Measurements from ENCODE around the gene SNORC.
"Not testable (repeated sequence)": the region's sequence is repeated elsewhere in the genome, so short reads cannot be mapped to it uniquely, and the experiment has no call there.

Gene SNORC

DNA sequence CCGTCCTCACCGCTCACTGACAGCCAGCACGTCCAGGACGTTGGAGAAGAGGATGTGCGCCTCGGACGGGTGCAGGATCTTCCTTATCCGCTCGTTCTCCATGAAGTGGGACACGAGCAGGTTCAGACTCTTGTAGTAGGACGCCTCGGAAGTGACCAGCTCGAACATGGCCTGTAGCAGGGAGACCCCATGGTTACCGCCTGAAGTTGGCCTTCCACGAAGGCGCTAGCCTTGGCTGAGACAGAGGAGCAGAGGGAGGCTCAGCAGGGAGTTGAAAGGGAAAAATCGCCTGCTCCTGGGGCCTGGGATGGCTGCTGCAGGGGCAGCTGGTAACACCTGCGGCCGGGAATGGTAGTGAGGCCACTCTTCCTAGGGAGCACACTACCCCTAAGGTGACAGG is 24.7 kb downstream of the SNORC start:
- no peak for FAIRE-seq
- DNase-seq (ENCODE audit: insufficient read length, low spot score) = no peak

DNA sequence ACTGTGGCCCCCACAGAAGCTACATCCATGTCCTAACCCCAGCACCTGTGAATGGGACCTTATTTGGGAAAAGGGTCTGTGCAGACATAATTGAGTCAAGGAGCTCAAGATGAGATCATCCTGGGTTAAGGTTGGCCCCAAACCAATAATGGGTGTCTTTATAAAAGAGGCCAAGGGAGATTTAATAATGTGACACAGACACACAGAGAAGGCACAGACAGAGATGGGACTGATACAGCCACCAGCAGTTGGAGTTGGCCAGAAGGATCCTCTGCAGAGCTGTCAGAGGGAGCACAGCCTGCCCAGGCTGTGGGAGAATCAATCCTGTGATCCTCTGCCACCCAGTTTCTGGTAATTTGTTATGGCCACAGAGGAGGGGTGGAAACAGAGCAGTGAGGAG is 26.0 kb downstream of the SNORC start:
- DNase-seq (ENCODE audit: insufficient read length, low spot score) (no peak), FAIRE-seq (no peak)

DNA sequence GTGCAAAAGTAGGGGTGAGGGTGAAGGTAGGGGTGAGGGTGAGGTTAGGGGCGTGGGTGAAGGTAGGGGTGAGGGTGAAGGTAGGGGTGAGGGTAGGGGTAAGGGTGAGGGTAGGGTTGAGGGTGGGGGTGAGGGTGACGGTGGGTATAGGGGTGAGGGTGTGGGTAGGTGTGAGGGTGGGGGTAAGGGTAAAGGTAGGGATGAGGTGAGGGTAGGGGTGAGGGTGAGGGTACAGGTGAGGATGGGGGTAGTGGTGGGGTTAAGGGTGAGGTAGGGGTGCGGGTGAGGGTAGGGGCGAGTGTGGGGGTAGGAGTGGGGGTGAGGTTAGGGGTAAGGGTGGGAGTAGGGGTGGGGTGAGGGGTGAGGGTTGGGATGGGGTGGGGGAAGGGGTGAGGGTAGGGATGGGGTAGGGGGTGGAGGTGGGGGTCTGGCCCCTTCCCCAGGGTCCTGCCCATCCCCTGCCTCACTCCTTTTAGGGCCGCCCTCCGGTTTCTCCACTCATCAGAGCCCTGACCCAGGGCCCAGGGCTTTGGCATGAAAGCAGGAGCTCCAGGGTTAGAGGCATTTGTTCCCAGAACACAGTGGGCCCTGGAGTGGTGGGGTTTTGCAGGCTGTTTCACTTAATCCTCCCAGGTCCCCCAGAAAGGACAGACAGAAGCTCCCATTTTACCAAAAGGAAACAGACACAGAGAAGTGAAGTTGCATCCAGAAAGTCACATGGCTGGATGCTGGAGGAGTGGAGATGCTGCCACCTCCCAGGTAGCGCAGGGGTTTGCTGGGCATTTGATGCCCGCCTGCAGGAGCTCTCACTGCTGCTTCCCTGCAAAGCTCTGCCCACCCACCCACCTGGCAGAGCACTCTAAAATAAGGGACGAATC is 26.9 kb downstream of the SNORC start:
- DNase-seq (ENCODE audit: insufficient read length, low spot score) = no peak
- no peak for FAIRE-seq

DNA sequence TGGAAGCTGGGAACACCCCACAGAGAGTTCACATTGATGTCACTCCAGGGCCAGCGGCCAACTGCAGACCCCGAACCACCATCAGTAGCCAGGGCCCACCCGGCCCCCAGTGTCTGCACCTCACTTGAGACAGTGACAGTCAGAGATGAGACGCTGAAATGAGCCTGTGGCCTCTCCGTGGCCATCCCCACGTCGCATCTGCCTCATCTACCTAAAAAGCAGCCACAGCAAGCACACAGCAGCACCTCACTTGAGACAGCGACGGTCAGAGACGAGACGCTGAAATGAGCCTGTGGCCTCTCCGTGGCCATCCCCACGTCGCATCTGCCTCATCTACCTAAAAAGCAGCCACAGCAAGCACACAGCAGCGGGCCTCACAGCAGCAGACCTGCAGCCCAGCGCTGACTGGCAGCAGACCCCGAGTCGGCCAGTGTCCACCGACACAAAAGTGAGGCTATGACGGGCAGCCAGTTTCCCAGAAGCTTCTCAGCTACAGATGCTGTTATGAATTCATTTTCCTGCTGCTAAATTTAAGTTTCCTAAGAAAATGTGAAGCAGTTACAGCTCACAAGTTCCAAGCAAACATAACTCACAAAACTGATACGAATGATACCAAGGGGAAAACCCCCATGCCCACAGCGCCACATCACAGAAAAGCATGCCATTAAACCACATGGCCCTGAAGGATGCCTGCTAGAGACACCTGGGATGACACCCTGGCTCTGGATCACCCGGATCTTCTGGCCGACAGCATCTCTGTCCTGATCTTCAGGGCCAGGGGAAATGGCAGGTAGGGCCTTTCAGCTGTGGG is 27.7 kb downstream of the SNORC start:
- DNase-seq (ENCODE audit: insufficient read length, low spot score) (no peak), FAIRE-seq (no peak)

DNA sequence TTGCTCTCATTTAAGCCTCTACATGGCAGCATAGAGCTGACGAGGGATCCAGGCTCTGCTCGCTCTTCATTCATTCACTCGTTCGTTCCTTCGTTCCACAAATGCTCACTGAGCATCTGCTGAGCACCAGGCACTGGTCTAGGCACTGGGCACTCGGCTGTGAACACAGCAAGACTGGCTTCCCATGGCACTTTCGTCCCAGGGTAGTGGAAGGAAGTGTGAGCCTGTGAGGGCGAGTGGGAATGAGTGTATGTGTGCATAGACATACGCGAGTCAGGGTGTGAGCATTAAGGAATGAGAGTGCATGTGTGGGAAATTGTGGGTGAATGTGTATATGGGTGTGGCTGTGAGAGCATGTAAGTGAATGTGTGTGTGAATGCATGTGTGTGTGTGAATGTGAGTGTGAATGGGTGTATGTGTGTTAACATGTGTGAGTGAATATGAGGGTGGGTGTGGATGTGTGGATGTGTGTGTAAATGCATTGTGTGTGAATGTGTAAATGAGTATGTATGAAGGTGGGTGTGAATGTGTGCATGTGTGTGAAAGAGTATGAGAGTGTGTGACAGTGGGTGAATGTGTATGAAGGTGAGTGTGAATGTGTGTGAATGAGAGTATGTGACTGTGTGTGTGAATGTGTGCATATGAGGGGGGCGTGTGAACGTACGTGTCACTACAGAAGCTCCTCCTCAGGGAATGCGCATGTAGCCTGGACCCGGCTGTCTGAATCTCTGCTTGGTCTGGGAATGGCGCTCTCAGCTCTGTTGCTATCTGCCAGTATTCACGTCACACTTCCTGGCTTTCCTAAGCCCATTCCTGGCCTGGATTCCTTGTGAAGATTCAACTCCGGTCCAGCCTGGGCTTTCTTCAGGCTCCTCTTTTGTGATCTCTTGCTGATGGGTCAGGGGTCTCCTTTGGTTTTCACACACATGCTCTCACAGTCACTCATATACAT is 28.8 kb downstream of the SNORC start:
- DNase-seq (ENCODE audit: insufficient read length, low spot score) = no peak
- FAIRE-seq = no peak

DNA sequence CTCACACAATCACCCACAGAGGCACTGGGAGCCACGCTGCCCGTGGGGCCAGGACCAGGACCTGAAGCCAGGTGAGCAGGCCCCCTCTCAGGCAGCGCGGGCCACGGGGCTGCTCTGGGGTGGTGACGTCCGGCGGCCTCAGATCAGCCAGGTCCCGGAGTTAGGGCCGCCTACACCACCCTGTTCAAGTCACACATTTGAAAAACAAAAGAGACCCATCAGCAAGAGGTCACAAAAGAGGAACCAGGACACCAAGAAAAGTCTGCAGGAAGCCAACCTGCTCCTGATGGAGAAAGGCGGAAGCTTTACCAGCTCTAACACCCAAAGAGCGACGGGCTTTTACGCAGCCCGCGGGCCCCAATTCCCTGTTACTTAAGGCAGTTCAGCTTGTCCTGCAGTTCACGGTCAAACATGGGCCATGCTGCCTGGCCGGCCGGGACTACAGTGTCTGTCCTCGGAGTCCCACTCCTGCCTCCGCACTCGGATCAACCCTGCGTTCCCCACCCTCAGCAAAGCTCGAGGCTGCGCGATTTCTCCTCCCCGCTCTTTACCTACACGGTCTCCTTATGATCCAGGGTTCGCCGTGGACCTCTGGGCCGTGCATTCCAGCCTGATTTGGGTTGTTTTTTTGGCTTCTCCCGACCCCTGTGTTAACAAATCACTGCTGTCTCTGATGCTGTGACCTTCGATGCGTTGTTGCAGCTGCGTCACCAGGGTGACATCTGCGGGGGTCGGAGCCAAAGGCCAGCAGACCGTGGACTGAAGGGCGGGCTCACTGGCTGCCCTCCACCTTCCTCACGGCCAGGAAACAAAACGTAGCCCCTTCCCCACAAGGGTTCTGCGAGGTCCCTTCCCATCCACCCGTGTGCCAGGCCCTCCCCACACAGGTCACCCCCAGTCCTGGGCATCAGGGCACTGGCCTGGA is 31.0 kb downstream of the SNORC start:
- DNase-seq (ENCODE audit: insufficient read length, low spot score) (no peak), FAIRE-seq (no peak)

DNA sequence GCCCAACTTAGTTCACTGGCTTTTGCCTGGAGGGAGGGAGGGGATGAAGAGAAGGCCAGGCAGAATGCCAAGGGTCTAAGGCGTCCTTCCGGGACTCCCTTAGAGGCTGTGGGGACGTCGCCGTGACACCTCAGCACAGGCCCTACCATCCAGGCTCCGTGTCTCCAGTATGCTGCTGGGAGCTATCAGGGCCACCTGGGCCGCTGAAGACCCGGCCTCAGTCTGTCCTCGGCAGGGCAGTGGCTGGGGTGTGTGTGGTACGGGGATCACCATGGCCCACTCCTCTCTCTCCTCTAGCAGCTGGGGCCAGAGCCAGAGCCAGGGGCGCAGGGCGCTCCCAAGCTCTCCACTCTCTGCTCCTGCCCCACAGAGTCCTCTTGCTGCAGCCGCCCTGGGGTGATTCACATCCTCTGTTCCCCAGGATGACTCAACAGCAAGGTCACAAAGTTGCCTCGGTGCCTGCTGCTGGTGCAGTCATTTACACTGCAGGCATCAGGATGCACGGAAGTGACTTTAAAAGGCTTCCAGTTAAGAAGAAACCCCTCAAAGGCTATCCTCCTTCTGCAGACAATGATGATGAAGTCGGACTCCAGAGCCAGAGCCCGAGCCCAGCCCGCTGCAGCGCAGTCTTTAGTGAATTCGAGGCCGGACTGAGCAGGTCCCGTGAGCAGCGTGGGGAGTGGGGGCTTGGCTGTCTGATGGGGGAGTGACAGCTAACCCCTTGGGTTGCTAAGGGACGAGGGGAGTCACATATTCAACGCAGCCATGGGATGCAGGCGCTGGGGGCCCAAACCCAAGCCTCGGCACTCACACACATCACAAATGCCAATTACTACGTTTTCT is 31.9 kb downstream of the SNORC start:
- FAIRE-seq = no peak
- no peak for DNase-seq (ENCODE audit: insufficient read length, low spot score)

DNA sequence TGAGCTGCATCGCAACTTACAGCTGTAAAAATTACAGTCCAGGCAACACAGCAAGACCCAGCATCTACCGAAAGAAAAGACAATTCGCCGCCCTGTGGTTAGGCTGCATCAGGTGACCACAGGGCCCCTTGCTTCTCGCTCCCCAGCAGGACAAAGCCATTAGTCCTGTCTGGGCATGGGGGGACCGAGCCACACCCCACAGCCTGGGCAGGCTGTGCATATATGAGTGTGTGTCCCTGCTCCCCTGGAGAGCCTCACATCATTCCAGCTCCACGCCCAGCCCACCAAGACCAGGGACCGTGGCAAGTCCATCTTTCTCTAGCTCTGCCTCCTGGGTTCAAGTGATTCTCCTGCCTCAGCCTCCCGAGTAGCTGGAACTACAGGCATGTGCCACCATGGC is 33.9 kb downstream of the SNORC start:
- FAIRE-seq = no peak

DNA sequence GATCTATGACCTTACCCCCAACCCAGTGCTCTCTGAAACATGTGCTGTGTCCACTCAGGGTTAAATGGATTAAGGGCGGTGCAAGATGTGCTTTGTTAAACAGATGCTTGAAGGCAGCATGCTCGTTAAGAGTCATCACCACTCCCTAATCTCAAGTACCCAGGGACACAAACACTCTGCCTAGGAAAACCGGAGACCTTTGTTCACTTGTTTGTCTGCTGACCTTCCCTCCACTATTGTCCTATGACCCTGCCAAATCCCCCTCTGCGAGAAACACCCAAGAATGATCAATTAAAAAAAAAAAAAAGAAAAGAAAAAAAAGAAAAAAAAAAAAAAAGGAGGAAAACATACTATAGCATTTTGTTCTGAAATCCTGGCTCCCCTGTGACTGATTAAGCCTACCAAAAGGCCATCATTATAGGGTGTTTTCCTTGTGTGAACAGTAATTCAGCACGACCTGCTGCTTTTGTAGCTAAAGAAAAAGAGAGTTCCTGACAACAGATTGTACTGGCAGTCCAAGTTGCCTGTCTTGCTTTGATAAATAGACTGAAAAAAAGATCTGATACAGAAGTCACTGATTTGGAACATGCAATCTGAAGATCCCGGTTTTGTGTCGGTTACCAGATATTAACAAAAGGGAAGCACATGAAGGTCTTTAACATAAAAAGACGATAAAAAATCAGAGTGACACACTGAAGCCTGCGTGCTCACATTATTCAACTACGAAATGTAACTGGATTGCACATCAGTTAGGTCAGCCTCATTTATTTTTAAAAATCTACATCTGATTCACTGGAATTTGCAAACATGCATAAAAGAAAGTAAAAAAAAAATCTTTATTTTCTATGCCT is 37.0 kb downstream of the SNORC start:
- DNase-seq (ENCODE audit: insufficient read length, low spot score) = not testable (repeated sequence)

More for the DNA sequence above, 33.9 kb downstream of the SNORC start:
- DNase-seq (ENCODE audit: insufficient read length, low spot score) = no peak

DNA sequence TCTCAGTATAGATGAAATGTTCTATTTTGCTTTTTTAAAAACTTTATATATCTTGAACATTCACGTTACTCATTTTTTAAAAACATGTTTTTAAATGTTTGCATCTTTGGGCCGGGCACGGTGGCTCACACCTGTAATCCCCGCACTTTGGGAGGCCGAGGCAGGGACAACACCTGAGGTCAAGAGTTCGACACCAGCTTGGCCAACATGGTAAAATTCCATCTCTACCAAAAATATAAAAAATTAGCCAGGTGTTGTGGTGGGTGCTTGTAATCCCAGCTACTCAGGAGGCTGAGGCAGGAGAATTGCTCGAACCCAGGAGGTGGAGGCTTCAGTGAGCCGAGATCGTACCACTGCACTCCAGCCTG is 37.6 kb downstream of the SNORC start:
- FAIRE-seq; DNase-seq (ENCODE audit: insufficient read length, low spot score): not testable (repeated sequence)

More for the DNA sequence above, 37.0 kb downstream of the SNORC start:
- FAIRE-seq = not testable (repeated sequence)

DNA sequence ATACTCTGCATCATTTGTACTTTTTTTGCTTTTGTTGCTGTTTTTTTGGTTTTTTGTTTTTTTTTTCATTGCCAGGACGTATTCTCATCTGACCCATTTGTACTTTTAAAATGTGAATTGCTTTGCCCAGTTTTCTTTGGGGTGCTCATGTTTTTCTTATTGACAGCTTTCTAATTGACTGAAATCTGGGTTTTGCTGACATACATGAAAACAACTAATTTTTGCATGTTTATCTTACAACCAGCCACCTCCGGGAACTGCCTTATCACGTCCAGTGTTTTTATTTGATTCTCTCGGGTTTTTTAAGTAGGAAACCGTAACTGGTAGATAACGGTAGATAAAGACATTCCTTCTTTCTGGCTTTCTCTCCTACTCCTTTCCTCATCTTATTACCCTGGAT is 38.6 kb downstream of the SNORC start:
- FAIRE-seq (no peak), DNase-seq (ENCODE audit: insufficient read length, low spot score) (no peak)

DNA sequence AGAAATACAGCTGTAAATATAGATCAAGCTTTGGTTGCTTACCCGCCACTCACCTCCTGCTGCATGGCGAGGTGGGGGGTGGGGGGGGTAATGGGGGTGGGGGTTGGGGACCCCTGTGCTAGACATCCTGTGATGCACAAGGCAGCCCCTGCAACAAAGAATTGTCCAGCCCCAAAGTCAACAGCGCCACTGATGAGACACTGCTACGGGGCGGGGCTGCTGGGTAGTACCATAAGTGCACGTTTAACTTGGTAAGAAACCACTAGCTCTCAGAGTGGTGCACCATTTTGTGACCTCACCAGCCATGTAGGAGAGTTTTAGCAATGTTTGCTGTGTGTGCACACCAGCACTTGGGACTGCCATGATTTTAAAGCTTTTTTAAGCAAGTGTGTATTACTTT is 40.3 kb downstream of the SNORC start:
- no peak for DNase-seq (ENCODE audit: insufficient read length, low spot score)
- FAIRE-seq = no peak

DNA sequence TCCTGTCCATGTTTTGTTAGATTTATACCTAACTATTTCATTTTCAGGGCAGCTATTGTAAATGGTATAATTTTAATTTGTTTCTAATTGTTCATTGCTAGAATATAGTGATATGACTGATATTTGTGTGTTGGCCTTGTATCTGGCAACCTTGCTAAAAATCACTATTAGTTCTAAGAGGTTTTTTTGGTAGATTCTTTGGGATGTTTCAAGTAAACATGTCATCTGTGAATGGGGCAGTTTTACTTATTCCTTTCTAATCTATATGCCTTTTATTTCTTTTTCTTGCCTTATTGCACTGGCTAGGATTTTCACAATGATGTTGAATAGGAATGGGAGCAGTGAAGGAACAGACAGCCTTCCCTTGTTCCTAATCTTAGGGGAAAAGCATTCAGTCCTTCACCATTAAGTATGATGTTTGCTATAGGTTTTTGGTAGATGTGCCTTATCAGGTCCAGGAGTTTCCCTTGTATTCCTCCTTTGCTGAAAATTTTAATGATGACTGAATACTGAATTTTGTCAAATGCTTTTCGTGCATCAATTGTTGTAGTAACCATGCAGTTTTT is 41.7 kb downstream of the SNORC start:
- DNase-seq (ENCODE audit: insufficient read length, low spot score) (no peak), FAIRE-seq (no peak)

DNA sequence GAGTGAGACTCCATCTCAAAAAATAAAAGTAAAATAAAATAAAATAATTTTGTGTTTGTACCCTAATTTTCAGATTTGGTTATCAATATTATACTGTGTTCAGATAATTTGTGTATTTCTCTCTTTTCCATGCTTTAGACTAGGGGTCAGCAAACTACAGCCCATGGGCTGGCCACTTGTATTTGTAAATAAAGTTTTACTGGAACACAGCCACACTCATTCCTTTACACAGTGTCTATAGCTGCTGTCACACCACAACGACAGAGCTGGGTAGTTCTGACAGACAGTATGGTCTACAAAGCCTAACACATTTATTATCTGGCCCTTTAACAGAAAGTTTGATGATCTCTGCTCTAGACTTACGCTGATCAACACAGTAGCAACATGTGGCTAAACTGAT is 43.8 kb downstream of the SNORC start:
- FAIRE-seq = no peak

DNA sequence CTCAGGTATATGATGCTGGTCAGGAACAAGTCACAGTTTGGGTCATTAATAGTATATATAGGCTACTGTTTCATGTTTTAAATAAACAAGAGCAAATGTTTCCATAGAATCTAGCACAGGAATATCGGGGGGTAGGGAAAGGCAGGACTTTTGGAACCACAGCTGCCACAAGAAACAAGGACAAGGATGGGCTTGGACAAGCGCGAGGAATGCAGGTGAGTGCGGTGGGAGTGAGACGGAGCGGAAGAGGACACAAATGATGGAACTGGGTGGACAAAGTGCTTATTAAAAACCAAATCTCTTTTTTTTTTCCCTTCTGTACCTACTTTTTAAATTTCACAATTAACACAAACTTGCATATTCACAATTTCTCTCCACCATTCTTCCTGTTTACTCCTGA is 49.1 kb downstream of the SNORC start:
- DNase-seq (ENCODE audit: insufficient read length, low spot score) (no peak), FAIRE-seq (no peak)

More for the DNA sequence above, 43.8 kb downstream of the SNORC start:
- no peak for DNase-seq (ENCODE audit: insufficient read length, low spot score)

DNA sequence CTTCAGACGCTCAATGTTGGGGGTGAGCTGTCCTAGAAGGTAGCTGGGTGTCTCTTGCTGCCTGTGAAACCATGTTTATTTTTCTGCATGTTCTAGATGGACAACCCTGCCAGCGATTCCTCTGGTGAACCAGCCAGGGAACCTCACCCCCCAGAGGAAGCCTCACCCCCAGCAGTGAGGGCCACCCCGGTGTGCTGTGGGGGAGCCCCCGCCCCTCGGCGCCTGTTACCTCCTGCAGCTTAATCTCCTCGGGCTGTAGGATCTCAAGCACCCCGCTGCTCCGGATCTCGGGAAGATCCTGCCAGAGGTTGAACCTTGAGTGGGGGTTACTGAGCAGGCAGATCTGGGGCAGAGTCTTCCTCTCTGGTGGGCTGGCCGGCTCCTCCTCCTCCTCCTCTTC is 50.0 kb downstream of the SNORC start:
- FAIRE-seq (no peak), DNase-seq (ENCODE audit: insufficient read length, low spot score) (no peak)

DNA sequence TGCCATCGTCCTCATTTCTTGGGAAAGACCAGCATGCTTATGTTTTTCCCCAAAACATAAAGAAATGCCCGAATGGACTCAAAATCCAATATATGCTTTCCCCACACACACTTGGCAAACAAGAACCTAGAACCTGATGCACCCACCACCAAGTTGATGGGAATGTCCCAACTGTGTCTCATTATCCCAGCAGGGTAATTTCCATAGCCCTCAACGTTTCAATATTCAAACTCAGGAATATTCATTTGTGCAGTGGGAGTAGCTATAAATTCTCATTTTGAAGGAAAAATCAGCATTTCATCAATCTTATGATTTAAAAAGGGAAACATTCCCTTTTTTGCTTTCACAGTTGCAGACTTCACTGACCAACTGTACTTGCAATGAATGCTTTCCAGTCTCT is 50.7 kb downstream of the SNORC start:
- no peak for FAIRE-seq

DNA sequence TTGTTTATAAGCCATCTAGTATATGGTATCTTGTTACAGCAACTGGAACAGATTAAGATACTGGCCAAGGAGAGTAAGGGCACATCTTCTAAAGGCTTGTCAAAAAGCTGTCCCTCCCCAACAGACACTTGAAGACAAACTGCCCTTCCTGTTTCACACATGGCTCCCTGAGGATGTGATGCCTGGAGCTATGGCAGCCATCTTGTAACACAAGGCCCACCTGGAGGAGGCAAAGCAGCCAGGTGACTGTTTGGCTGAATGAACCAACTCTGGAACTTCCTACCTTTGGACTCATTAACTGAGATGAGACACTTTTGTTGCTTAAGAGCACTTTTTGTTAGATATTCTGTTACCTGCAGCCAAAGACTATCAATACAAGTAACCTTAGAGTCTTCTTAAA is 54.4 kb downstream of the SNORC start:
- FAIRE-seq (no peak), DNase-seq (ENCODE audit: insufficient read length, low spot score) (no peak)

More for the DNA sequence above, 50.7 kb downstream of the SNORC start:
- DNase-seq (ENCODE audit: insufficient read length, low spot score) = no peak

Measured in GM19239 (cell line).